Neutrophil (primary cell): ENCODE measurements around the gene FICD.
"Not testable (repeated sequence)": the region's sequence is repeated elsewhere in the genome, so short reads cannot be mapped to it uniquely, and the experiment has no call there.

Experiments
- H3K27ac ChIP-seq: fragments of 200-600 bp; sonication (generic); 2 replicates; pipeline ENCODE4 v1.5.1; 2016; ENCODE audit warnings: mild to moderate bottlenecking, moderate library complexity
- H3K27me3 ChIP-seq: fragments of 200-600 bp; sonication (generic); 2 replicates; pipeline ENCODE4 v1.6.0; 2016; ENCODE audit warnings: mild to moderate bottlenecking
- H3K36me3 ChIP-seq: fragments of 200-600 bp; sonication (generic); 2 replicates; pipeline ENCODE4 v1.5.1; 2017
- H3K4me1 ChIP-seq, 2 experiments: fragments of 200-600 bp in 1 of 2; sonication (generic) in 1 of 2; 1 replicate in 1 of 2; 2 replicates in 1 of 2; pipeline versions ENCODE4 v1.5.1 to v1.6.1; 2013 to 2016; ENCODE audit warnings: low read depth in 1 of 2, low read length in 1 of 2, mild to moderate bottlenecking in 1 of 2, moderate library complexity in 1 of 2; ENCODE audit not compliant: control insufficient read depth in 1 of 2, insufficient read depth in 1 of 2
- H3K4me3 ChIP-seq, 2 experiments: fragments of 200-600 bp in 1 of 2; sonication (generic) in 1 of 2; 1 replicate in 1 of 2; 2 replicates in 1 of 2; pipeline ENCODE4 v1.5.1; 2013 to 2016; ENCODE audit warnings: low read depth in 1 of 2, low read length in 1 of 2, mild to moderate bottlenecking in 1 of 2, moderate library complexity in 1 of 2
- H3K9me3 ChIP-seq: fragments of 200-600 bp; sonication (generic); 2 replicates; pipeline ENCODE4 v1.5.1; 2016
- CTCF ChIP-seq: fragments of 200-600 bp; sonication (generic); IDR thresholded peaks from 2 replicates; pipeline ENCODE4 v1.5.1; 2016; ENCODE audit warnings: antibody characterized with exemption

FICD gene

GRCh38 chr12:108483213-108484059, 31.6 kb upstream of the FICD start:
- TF ChIP-seq CTCF: no peak
- no peak overlapping the region for H3K4me3 ChIP-seq
- peaks cover 24% of the 10 kb centered on the region for H3K27me3 ChIP-seq
- no peaks in the 10 kb centered on the region for H3K4me1 ChIP-seq
- H3K27ac ChIP-seq: no peak overlapping the region
- no peaks in the 10 kb centered on the region for H3K9me3 ChIP-seq
- no peaks in the 10 kb centered on the region for H3K36me3 ChIP-seq

DNA sequence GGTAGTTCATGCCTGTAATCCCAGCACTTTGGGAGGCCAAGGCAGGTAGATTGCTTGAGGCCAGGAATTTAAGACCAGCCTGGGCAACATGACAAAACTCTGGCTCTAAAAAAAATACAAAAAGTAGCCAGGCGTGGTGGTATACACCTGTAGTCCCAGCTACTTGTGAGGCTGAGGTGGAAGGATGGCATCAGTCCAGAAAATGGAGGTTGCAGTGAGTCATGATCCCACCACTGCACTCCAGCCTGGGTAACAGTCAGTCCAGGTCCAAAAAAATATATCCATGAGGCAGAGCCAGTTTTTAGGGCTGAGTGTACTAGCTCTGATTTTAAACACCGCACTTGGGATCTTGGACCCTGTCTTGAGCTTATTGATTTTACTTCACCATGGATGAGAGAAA, 30.6 kb upstream of the FICD start:
- TF ChIP-seq CTCF: no peak
- H3K27me3 ChIP-seq: peaks cover 24% of the 10 kb centered on the region
- no peak overlapping the region for H3K27ac ChIP-seq

DNA sequence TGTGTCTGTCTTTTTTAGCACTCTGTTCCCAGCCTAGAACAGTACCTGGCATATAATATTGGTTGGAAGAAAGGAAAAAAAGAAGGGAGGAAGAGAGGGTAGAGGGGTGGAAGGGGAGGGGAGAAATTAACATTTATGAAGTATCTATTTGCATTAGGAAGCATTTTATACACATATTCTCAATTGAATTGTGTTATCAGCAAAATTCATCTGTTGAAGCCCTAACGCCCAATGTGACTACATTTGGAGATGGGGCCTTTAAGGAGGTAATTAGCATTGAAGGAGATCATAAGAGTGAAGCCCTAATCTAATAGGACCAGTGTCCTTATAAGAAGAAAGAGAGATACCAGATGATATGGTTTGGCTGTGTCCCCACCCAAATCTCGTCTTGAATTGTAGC, 30.2 kb upstream of the FICD start:
- Histone ChIP-seq H3K27me3 (peaks cover 24% of the 10 kb centered on the region), H3K9me3 (no peaks in the 10 kb centered on the region), H3K4me3 (no peak overlapping the region), H3K4me1 (no peaks in the 10 kb centered on the region), H3K27ac (no peak overlapping the region), H3K36me3 (no peaks in the 10 kb centered on the region)
- TF ChIP-seq CTCF: no peak

More for the DNA sequence above, 30.6 kb upstream of the FICD start:
- Histone ChIP-seq H3K4me1 (no peaks in the 10 kb centered on the region), H3K4me3 (no peak overlapping the region), H3K9me3 (no peaks in the 10 kb centered on the region), H3K36me3 (no peaks in the 10 kb centered on the region)

- H3K4me1 ChIP-seq, H3K4me3 ChIP-seq, H3K9me3 ChIP-seq, H3K27ac ChIP-seq, H3K36me3 ChIP-seq: not testable (repeated sequence)
- peaks cover 26% of the 10 kb centered on the region for H3K27me3 ChIP-seq
These were observed 29.7 kb upstream of the FICD start for GRCh38 chr12:108485371-108485770.

- peaks cover 42% of the 10 kb centered on the region for H3K27me3 ChIP-seq
- H3K36me3 ChIP-seq, H3K4me1 ChIP-seq, H3K9me3 ChIP-seq, H3K4me3 ChIP-seq, H3K27ac ChIP-seq: not testable (repeated sequence)
These were observed 28.0 kb upstream of the FICD start for GRCh38 chr12:108487029-108487428.

- Histone ChIP-seq H3K4me1 (no peaks in the 10 kb centered on the region), H3K36me3 (no peaks in the 10 kb centered on the region), H3K4me3 (no peak overlapping the region), H3K27ac (no peak overlapping the region), H3K27me3 (peaks cover 51% of the 10 kb centered on the region), H3K9me3 (no peaks in the 10 kb centered on the region)
- TF ChIP-seq CTCF: no peak
These were observed 23.8 kb upstream of the FICD start for GRCh38 chr12:108491256-108491655.
